Bladder microvascular endothelial cell (primary cell): Measurements from ENCODE around the gene SIVA1. TPM values are rescaled to one million over a fixed set of nuclear protein-coding genes. Genes with fewer than 3 reads are reported as not detected.

Experiments
- total RNA-seq: library from RNA; depleted of rRNA; stranded (reverse); fragments of >200 nt; gene quantifications from 2 replicates; pipeline ENCODE4 v1.2.3, GENCODE V29; 2014

SIVA1 gene, protein sequence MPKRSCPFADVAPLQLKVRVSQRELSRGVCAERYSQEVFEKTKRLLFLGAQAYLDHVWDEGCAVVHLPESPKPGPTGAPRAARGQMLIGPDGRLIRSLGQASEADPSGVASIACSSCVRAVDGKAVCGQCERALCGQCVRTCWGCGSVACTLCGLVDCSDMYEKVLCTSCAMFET
- 69.2 and 119 TPM in 2 replicates for total RNA-seq

GRCh38 chr14:104752735-104753527 is at the start of gene SIVA1:
TSS of gene SIVA1 (plus strand) at chr14:104753147. CDS start at chr14:104753202, 55 bp downstream.

GRCh38 chr14:104723651-104724406 is 29.1 kb upstream of the SIVA1 start, which contains the start of gene ADSS1:
TSS of gene ADSS1 (plus strand) at chr14:104724229. CDS start at chr14:104724271, 42 bp downstream.

GRCh38 chr14:104794993-104795780 is 42.2 kb downstream of the SIVA1 start, which contains the start of gene AKT1:
TSS of gene AKT1 (minus strand) at chr14:104795748. CDS start at chr14:104792643, 3,105 bp downstream.

DNA sequence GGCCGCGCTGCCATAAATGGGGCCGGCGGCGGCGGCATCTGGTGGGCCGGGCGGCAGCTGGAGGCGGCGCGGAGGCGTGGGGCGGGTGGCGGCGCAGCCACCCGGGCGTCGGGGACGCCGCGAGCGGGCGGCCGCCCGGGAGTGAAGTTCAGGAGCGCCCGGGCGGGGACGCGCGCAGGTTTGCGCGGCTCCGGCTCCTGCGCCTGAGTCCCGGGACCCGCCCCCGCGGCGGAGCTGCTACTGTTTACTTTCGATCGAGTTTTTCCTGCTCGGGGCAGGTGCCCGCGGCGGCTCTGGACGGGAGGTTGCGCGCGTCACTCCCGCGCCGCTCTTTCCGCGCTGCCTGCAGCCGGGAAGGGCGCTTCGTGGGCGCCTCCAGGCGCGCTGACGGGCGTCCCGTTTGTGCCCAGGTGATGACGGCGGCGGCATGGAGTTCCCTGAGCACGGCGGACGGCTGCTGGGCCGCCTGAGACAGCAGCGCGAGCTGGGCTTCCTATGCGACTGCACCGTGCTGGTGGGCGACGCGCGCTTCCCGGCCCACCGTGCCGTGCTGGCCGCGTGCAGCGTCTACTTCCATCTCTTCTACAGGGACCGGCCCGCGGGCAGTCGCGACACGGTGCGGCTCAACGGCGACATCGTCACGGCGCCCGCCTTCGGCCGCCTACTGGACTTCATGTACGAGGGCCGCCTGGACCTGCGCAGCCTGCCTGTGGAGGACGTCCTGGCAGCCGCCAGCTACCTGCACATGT is 48.0 kb downstream of the SIVA1 start, which contains the start of gene ZBTB42:
ZBTB42 (plus strand) TSS at position 331 of the 749 bp plus-strand sequence; CDS start at position 428, 97 bp downstream.

Other genes starting within 250 kb of the SIVA1 start
- not detected in 2 replicates for gene C14orf180, start 173.4 kb upstream of the SIVA1 start, total RNA-seq
- 0.19 TPM in 1 of 2 replicates, not detected in the other for gene TMEM179, start 148.4 kb upstream of the SIVA1 start, total RNA-seq
- gene INF2, start 63.5 kb upstream of the SIVA1 start, total RNA-seq: 56.7 and 122 TPM in 2 replicates
- 0.32 and 5.9 TPM in 2 replicates for gene ADSS1, start 28.9 kb upstream of the SIVA1 start, total RNA-seq
- gene AKT1, start 42.6 kb downstream of the SIVA1 start, total RNA-seq: 144 and 221 TPM in 2 replicates
- gene ZBTB42, start 48.0 kb downstream of the SIVA1 start, total RNA-seq: 3.2 and 5.5 TPM in 2 replicates
- 7.3 and 11.8 TPM in 2 replicates for gene CEP170B, start 112.1 kb downstream of the SIVA1 start, total RNA-seq
- not detected in 2 replicates for gene PLD4, start 171.7 kb downstream of the SIVA1 start, total RNA-seq
- 23.2 and 35.3 TPM in 2 replicates for gene AHNAK2, start 225.2 kb downstream of the SIVA1 start, total RNA-seq
- 3.2 and 3.3 TPM in 2 replicates for gene CLBA1, start 232.6 kb downstream of the SIVA1 start, total RNA-seq